Inferior parietal cortex (tissue), 1 donor: ENCODE measurements around the gene CFAP251.
A peak's percentile ranks its signal among the peaks of the same experiment; 100 is the strongest.
"Not testable (repeated sequence)": the region's sequence is repeated elsewhere in the genome, so short reads cannot be mapped to it uniquely, and the experiment has no call there.

Experiments used
- DNase-seq: peaks from one replicate; pipeline ENCODE4 v3.0.0-alpha.2; 2016; ENCODE audit errors: extremely low spot score

CFAP251 gene

GRCh38 chr12:121917950-121918678 is at the start of gene CFAP251:
Gene CFAP251, plus strand, starts transcription at chr12:121918592. Its CDS starts 2,714 bp downstream, at chr12:121921306.
- DNase-seq: peak; percentile 85

DNA sequence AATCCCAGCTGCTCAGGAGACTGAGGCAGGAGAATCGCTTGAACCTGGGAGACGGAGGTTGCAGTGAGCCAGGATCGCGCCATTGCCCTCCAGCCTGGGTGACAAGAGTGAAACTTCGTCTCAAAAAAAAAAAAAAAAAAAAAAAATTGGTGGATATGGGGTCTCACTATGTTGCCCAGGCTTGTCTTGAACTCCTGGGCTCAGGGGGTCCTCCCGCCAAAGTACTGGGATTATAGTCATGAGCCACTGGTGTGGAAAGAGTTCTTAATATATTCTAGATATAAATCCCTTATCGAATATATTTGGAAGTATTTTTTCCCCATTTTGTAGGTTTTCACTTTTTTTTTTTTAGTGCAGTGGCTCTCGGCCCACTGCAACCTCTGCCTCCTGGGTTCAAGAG is 49.2 kb upstream of the CFAP251 start:
- DNase-seq: not testable (repeated sequence)

DNA sequence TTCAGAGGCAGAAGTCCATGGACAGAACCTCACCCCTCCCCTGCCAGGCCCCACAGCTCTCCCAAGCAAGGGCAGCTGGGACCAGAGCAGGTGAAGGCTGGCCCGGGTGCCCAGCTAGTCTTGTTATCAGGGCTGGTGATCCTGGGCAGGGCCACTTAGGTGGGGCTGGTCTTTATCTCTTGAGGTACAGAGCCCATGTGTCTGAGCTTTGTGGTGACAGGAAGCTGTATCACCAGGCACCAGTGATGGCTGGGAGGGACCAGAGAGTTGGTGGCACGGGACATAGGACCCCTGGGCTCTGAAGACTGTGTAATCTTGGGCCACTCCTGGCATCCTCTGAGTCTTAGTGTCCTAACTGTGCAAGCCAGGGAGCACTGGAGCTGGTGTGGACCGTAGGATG is 46.9 kb upstream of the CFAP251 start:
- no peak for DNase-seq

DNA sequence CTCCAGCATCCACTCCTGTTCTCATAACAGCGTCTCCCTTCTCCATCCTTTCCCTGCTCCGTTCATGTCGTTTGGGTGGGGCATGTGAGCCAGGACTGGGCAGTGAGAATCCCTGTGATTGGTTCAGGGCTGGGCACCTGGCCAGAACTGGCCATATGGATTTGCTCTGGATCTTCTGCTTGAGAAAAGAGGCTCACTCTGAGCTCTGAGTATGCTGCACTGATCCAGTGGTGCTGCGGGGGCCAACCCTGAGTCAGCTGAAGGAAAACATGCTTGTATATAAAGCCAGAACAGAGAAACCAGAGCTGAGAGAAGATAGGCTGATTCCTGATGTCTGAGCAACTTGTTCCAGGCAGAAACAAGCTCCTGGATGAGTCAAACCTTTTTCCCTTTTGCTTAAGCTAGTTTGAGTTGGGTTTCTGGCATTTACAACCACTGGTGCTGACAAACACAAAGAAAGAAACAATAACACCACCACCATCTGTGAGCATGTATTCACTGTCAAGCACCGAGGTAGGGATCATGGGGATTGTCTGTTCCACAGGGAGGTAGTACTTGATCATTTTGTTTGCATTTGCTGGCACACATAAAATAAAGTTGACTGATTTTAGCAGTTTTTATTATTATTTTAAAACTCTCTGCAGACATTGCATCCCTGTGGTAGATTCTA is 45.7 kb upstream of the CFAP251 start:
- DNase-seq: peak; percentile 60

- no peak for DNase-seq
Measured at GRCh38 chr12:121873216-121873569, 45.2 kb upstream of the CFAP251 start.

GRCh38 chr12:121874071-121874470 is 44.3 kb upstream of the CFAP251 start:
- no peak for DNase-seq

DNA sequence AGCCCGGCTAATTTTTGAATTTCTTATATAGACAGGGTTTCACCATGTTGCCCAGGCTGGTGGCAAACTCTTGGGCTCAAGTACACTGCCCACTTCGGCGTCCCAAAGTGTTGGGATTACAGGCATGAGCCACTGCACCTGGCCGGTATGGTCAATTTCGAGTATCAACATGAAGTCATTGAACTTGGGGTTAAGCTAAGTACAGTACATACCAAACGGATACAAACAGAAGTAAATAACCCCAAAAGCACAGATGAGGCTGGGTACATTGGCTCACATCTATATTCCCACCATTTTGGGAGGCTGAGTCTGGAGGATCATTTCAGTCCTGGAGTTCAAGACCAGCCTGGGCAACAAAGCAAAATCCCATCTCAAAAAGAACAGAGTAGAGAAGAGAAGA is 42.8 kb upstream of the CFAP251 start:
- DNase-seq: no peak

- DNase-seq: not testable (repeated sequence)
Measured at GRCh38 chr12:121876080-121876447, 42.3 kb upstream of the CFAP251 start.

GRCh38 chr12:121883315-121883660 is 35.1 kb upstream of the CFAP251 start:
- DNase-seq: no peak

DNA sequence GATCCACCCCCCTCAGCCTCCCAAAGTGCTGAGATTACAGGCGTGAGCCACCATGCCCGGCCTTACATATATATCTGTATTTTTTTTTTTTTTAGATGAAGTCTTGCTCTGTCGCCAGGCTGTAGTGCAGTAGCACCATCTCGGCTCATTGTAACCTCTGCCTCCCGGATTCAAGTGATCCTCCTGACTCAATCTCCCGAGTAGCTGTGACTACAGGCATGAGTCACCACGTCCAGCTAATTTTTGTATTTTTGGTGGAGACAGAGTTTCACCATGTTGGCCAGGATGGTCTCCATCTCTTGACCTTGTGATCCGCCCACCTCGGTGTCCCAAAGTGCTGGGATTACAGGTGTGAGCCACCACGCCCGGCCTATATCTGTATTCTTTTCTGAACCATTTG is 33.3 kb upstream of the CFAP251 start:
- not testable (repeated sequence) for DNase-seq

DNA sequence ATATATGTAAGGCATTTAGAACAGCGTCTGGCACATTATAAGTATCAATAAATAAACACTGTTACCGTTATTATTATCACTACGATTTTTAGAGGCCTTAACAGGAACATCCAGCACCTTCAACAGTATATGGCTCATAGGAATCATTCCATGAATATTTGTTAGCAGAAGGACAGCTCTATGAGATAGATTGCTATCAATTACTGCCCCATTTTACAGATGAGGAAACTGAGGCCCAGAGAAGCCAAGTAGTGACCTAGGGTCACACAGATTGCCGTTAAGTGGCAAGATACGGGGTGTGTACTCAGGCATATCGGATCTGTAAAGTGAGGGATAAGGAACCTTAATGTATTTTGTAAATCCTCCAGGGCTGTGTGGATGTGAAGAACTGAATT is 30.3 kb upstream of the CFAP251 start:
- no peak for DNase-seq

DNA sequence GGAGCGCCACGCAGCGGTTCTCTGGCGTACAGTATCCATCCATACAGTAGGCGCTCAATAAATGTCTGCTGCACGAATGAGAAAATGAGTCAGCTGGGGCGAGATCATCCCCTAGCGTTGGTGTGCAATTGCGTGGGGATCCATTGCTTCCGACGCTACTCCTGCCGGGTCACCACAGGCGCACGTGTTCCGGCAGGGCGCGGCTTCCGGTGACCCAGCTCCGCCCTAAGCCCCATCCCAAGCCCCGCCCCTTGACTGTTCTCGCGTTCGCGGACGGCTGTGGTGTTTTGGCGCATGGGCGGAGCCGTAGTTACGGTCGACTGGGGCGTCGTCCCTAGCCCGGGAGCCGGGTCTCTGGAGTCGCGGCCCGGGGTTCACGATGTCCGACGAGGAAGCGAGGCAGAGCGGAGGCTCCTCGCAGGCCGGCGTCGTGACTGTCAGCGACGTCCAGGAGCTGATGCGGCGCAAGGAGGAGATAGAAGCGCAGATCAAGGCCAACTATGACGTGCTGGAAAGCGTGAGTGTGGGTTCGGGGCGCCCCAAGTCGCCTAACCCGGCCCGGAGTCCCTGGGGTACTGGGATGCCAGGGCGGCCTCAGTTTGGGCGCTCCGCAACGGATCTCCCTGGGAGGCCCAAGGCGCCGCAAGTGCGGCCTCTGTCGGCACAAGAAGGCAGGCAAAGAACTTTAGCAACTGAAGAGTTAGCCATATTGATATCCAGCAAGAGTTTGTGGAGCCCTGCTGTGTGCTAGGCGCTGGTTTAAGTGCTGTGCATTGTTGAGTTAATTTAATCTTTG is 29.7 kb upstream of the CFAP251 start, which contains the start of gene PSMD9:
TSS of gene PSMD9 (plus strand) at position 313 of the 796 bp plus-strand sequence. CDS start at position 380, 67 bp downstream.
- DNase-seq: peak; percentile 95

DNA sequence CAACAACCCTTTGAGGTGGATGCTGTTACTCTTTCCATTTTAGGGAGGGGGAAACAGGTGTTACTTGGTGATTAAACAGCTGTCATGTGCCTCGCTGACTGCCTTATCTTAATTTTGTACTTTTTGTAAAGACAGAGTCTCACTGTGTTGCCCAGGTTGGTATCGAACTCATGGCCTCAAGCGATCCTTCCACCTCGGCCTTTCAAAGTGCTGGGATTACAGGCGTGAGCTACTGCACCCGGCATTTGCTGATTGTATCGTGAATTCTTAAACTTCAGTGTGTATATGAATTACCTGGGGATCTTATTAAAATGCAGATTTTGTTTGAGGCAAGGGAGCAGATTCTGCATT is 29.1 kb upstream of the CFAP251 start:
- DNase-seq: no peak

GRCh38 chr12:121889661-121890060 is 28.7 kb upstream of the CFAP251 start:
- DNase-seq: not testable (repeated sequence)

GRCh38 chr12:121892673-121893561 is 25.5 kb upstream of the CFAP251 start:
- DNase-seq: no peak

DNA sequence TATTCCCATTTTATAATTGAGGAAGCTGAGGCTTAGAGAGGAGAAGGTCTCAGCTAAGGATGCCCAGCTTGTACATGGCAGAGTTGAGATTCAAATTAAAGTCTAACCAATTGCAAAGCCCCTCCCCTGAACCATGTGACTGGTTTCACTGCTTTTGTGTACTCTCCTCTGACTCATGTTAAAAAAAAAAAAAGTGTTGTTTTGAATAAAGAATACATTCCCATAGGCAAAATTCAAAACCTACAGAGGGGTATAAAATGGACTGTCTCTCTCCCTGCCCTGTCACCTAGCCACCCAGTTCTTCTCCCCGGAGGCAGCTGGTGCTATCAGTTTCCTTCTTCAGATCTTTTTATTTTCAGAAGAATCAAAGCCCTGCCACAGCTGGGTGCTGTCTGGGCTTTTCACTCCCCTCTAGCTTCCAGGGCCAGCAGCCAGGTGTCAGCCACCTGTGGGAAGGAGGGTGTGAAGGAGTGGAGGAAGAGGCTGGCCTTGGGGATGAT is 24.4 kb upstream of the CFAP251 start:
- DNase-seq: no peak

- DNase-seq: no peak
Measured at GRCh38 chr12:121894633-121895032, 23.8 kb upstream of the CFAP251 start.

GRCh38 chr12:121898287-121898686 is 20.1 kb upstream of the CFAP251 start:
- DNase-seq: no peak

- no peak for DNase-seq
Measured at GRCh38 chr12:121899590-121899989, 18.8 kb upstream of the CFAP251 start.

GRCh38 chr12:121903202-121903601 is 15.2 kb upstream of the CFAP251 start:
- DNase-seq: no peak

- no peak for DNase-seq
Measured at GRCh38 chr12:121905746-121906145, 12.6 kb upstream of the CFAP251 start.

DNA sequence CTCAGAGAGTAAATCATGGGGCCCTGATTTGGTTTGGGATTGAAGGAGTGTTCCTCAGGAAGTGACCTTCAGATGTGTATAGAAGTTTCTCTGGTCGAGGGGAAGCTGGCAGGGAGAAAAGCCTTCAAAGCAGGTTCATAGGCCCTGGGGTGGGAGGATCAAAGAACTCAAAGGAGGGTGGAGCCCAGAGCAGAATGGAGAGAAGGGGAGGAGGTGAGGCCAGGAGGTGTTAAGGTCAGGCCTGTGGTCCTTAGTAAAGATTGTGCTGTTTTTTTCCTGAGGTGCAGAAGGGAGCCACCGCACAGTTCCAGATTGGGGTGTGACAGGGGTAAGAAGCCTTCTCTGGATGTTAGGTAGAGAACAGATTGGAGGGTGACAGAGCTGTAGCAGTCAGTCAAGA is 9.7 kb upstream of the CFAP251 start:
- DNase-seq: no peak
